ENCODE results near the gene RTP1.

DNA sequence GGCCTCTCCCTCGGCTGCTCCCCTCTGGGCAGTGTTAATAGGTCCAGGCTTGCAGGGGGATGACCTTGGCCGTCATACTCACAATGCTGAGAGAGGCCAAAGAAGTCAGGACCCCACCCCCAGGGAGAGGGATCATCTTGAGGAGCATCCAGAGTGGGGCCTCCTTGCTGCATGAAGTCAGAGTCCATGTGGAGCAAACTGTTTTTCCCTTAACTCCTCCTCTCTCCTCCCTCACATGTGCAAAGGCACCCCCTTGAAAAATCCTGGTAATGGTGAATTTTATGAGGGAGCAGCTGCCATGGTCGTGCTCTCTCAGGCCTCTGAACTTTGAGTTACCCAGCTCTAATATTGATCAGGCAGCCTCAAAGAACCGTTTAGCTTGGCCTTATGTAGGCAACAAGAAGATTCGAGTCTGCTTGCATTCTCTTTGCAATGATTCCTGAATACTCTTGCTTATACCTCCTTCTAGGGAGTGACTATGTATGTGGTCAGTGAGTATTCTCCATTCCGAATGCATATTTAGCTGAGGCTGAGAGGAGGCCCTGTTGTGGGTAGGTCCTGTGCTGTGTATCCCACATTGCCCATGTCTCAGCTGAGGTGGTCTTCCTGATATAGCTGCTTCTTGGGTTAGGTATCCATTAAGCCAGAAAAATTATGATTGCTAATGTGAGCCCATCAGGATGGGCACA is 34.9 kb upstream of the RTP1 start:
- no peak for TF ChIP-seq YY1 (IDR thresholded peaks at IDR 0.05; ENCODE audit: low read depth)
- TF ChIP-seq CREB1 (IDR thresholded peaks at IDR 0.05; ENCODE audit: low read depth), result no peak
- no peak for TF ChIP-seq USF1 (IDR thresholded peaks at IDR 0.05)
- no peak for TF ChIP-seq TAF1 (IDR thresholded peaks at IDR 0.05; ENCODE audit: low read depth)
- no peak for TF ChIP-seq MAX (IDR thresholded peaks at IDR 0.05)
- no peak for TF ChIP-seq EP300 (IDR thresholded peaks at IDR 0.05; ENCODE audit: borderline replicate concordance)
- TF ChIP-seq, protein P1, sequence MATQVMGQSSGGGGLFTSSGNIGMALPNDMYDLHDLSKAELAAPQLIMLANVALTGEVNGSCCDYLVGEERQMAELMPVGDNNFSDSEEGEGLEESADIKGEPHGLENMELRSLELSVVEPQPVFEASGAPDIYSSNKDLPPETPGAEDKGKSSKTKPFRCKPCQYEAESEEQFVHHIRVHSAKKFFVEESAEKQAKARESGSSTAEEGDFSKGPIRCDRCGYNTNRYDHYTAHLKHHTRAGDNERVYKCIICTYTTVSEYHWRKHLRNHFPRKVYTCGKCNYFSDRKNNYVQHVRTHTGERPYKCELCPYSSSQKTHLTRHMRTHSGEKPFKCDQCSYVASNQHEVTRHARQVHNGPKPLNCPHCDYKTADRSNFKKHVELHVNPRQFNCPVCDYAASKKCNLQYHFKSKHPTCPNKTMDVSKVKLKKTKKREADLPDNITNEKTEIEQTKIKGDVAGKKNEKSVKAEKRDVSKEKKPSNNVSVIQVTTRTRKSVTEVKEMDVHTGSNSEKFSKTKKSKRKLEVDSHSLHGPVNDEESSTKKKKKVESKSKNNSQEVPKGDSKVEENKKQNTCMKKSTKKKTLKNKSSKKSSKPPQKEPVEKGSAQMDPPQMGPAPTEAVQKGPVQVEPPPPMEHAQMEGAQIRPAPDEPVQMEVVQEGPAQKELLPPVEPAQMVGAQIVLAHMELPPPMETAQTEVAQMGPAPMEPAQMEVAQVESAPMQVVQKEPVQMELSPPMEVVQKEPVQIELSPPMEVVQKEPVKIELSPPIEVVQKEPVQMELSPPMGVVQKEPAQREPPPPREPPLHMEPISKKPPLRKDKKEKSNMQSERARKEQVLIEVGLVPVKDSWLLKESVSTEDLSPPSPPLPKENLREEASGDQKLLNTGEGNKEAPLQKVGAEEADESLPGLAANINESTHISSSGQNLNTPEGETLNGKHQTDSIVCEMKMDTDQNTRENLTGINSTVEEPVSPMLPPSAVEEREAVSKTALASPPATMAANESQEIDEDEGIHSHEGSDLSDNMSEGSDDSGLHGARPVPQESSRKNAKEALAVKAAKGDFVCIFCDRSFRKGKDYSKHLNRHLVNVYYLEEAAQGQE (IDR thresholded peaks at IDR 0.05; ENCODE audit: low read depth), result no peak
- no peak for TF ChIP-seq TEAD4 (IDR thresholded peaks at IDR 0.05)
- no peak for TF ChIP-seq RAD21 (IDR thresholded peaks at IDR 0.05; ENCODE audit: low read depth)
- TF ChIP-seq CEBPB (IDR thresholded peaks at IDR 0.05), result no peak
- no peak for TF ChIP-seq TCF12 (IDR thresholded peaks at IDR 0.05; ENCODE audit: low read depth)
